IMR-90 (cell line): ENCODE data around the gene MRC2. TPM values are rescaled to one million over a fixed set of nuclear protein-coding genes. Genes with fewer than 3 reads are reported as not detected.

ENCODE experiments used
- ATAC-seq: fragments of 200-7000 bp; cut with Tn5 transposase; 2 replicates; pipeline ENCODE4 v1.9.1; 2020; ENCODE audit warnings: low read depth, mild to moderate bottlenecking, moderate library complexity
- BruUV-seq: library from RNA; stranded (reverse); fragments of 400-500 nt; replicated peaks from 2 replicates; lab custom pipeline; 2021; lab: Mats Ljungman, UMichigan
- CTCF ChIA-PET: fragments of 300-600 bp; formaldehyde crosslinking; extraction: SDS; loops from one replicate; lab custom pipeline; 2021; ENCODE audit warnings: antibody characterized with exemption; lab: Yijun Ruan, JAX
- POLR2A ChIA-PET: fragments of 300-600 bp; sonication (Branson Sonifier 250); formaldehyde crosslinking; loops from one replicate; lab custom pipeline; 2022; ENCODE audit warnings: antibody characterized with exemption; ENCODE audit not compliant: unreplicated experiment; lab: Charles Lee
- DNase-seq: peaks from one replicate; pipeline ENCODE4 v3.0.0; 2013
- H2AFZ ChIP-seq: replicated peaks from 2 replicates; pipeline ENCODE3; 2013; ENCODE audit warnings: low read length, mild to moderate bottlenecking; ENCODE audit not compliant: poor library complexity
- H2AK5ac ChIP-seq: 2 replicates; pipeline ENCODE4 v1.6.1; 2013; ENCODE audit warnings: low read depth, low read length, inconsistent platforms
- H2AK9ac ChIP-seq: replicated peaks from 2 replicates; pipeline ENCODE3; 2013; ENCODE audit warnings: mild to moderate bottlenecking, low read depth, low read length, moderate library complexity; ENCODE audit not compliant: poor library complexity
- H2BK120ac ChIP-seq: 2 replicates; pipeline ENCODE4 v1.6.1; 2013; ENCODE audit warnings: low read depth, low read length, inconsistent platforms
- H2BK15ac ChIP-seq: 3 replicates; pipeline ENCODE4 v1.6.1; 2013; ENCODE audit warnings: low read depth, low read length, inconsistent platforms
- H2BK20ac ChIP-seq: 2 replicates; pipeline ENCODE4 v1.6.1; 2013; ENCODE audit warnings: low read depth, mild to moderate bottlenecking, inconsistent platforms, low read length, moderate library complexity
- H2BK5ac ChIP-seq: 2 replicates; pipeline ENCODE4 v1.6.1; 2013; ENCODE audit warnings: mild to moderate bottlenecking, low read depth, low read length, inconsistent platforms; ENCODE audit not compliant: poor library complexity, severe bottlenecking
- H3K14ac ChIP-seq: replicated peaks from 2 replicates; pipeline ENCODE4 v1.6.1; 2013; ENCODE audit warnings: low read depth, low read length, inconsistent platforms
- H3K18ac ChIP-seq: 2 replicates; pipeline ENCODE4 v1.6.1; 2013; ENCODE audit warnings: low read depth, low read length, control low read depth
- H3K23ac ChIP-seq: 2 replicates; pipeline ENCODE4 v1.6.1; 2013; ENCODE audit warnings: low read depth, low read length, inconsistent platforms
- H3K27ac ChIP-seq: 2 replicates; pipeline ENCODE4 v1.5.1; 2013; ENCODE audit warnings: mild to moderate bottlenecking, control low read depth, low read length; ENCODE audit not compliant: insufficient read depth
- H3K27me3 ChIP-seq: 2 replicates; pipeline ENCODE4 v1.6.1; 2013; ENCODE audit warnings: low read length; ENCODE audit not compliant: control insufficient read depth, insufficient read depth
- H3K36me3 ChIP-seq: 2 replicates; pipeline ENCODE4 v1.6.1; 2013; ENCODE audit warnings: low read length, mixed read lengths; ENCODE audit not compliant: control insufficient read depth, insufficient read depth
- H3K4ac ChIP-seq: 2 replicates; pipeline ENCODE4 v1.6.1; 2013; ENCODE audit warnings: low read depth, low read length, inconsistent platforms
- H3K4me1 ChIP-seq: 2 replicates; pipeline ENCODE4 v1.6.1; 2013; ENCODE audit warnings: low read length, mixed read lengths; ENCODE audit not compliant: control insufficient read depth, insufficient read depth
- H3K4me2 ChIP-seq: 2 replicates; pipeline ENCODE4 v1.6.1; 2013; ENCODE audit warnings: low read depth, mild to moderate bottlenecking, control low read depth, low read length, moderate library complexity
- H3K4me3 ChIP-seq: 2 replicates; pipeline ENCODE4 v1.5.1; 2013; ENCODE audit warnings: low read depth, mild to moderate bottlenecking, control low read depth, low read length, moderate library complexity; ENCODE audit not compliant: insufficient read depth
- H3K56ac ChIP-seq: 2 replicates; pipeline ENCODE4 v1.6.1; 2013; ENCODE audit warnings: low read length, inconsistent platforms; ENCODE audit not compliant: insufficient read depth; ENCODE audit errors: extremely low read depth
- H3K79me1 ChIP-seq, 2 experiments: 2 replicates each; pipeline ENCODE4 v1.6.1; 2013; ENCODE audit warnings: low read length in 2 of 2, inconsistent platforms in 1 of 2, low read depth in 1 of 2
- H3K9ac ChIP-seq: 2 replicates; pipeline ENCODE4 v1.6.1; 2013; ENCODE audit warnings: low read depth, low read length, control low read depth
- H3K9me1 ChIP-seq: 2 replicates; pipeline ENCODE4 v1.6.1; 2013; ENCODE audit warnings: low read length, inconsistent platforms; ENCODE audit not compliant: insufficient read depth
- H3K9me3 ChIP-seq: 2 replicates; pipeline ENCODE4 v1.6.1; 2013; ENCODE audit warnings: low read length; ENCODE audit not compliant: control insufficient read depth, insufficient read depth
- H4K20me1 ChIP-seq: 2 replicates; pipeline ENCODE4 v1.6.1; 2013; ENCODE audit warnings: low read length, inconsistent platforms; ENCODE audit not compliant: insufficient read depth
- H4K5ac ChIP-seq: 2 replicates; pipeline ENCODE4 v1.6.1; 2013; ENCODE audit warnings: mild to moderate bottlenecking, low read depth, low read length, control low read depth
- H4K8ac ChIP-seq, 2 experiments: 2 replicates each; pipeline ENCODE4 v1.6.1; 2013; ENCODE audit warnings: low read depth in 2 of 2, low read length in 2 of 2, control low read depth in 1 of 2, inconsistent platforms in 1 of 2
- H4K91ac ChIP-seq: 2 replicates; pipeline ENCODE4 v1.6.1; 2013; ENCODE audit warnings: low read depth, low read length, inconsistent platforms; ENCODE audit not compliant: insufficient read depth
- BHLHE40 ChIP-seq: fragments of 150-350 bp; IDR thresholded peaks from 2 replicates; pipeline ENCODE4 v1.6.1; 2016; ENCODE audit warnings: mild to moderate bottlenecking, low read depth, low read length
- CEBPB ChIP-seq: IDR thresholded peaks from 2 replicates; pipeline ENCODE4 v1.6.1; 2012; ENCODE audit warnings: low read depth, low read length, improper control_type of control experiment
- CHD1 ChIP-seq: IDR thresholded peaks from 2 replicates; pipeline ENCODE4 v1.6.1; 2012; ENCODE audit warnings: low read depth, low read length, improper control_type of control experiment
- CTCF ChIP-seq: conservative IDR thresholded peaks from 2 replicates; pipeline ENCODE4 v1.5.1; 2012; ENCODE audit warnings: mild to moderate bottlenecking, low read depth, low read length, improper control_type of control experiment
- RCOR1 ChIP-seq: IDR thresholded peaks from 2 replicates; pipeline ENCODE4 v1.6.1; 2012; ENCODE audit warnings: mild to moderate bottlenecking, low read length, improper control_type of control experiment; ENCODE audit not compliant: insufficient replicate concordance
- RFX5 ChIP-seq: IDR thresholded peaks from 2 replicates; pipeline ENCODE4 v1.8.0; 2012; ENCODE audit warnings: low read depth, mild to moderate bottlenecking, low read length, moderate library complexity
- USF2 ChIP-seq: fragments of 150-350 bp; IDR thresholded peaks from 2 replicates; pipeline ENCODE4 v1.6.1; 2017; ENCODE audit warnings: mild to moderate bottlenecking, antibody characterized with exemption, low read length, low read depth
- WGBS, 2 experiments: methylation state at CpG; one replicate each; pipeline versions ENCODE4 v1.1.5 to v1.1.7; 2013; ENCODE audit warnings: missing lambda C conversion rate in 2 of 2; ENCODE audit not compliant: insufficient read length in 1 of 2; ENCODE audit errors: extremely low coverage in 2 of 2; 5-methylcytosine and 5-hydroxymethylcytosine counted together
- dilution Hi-C: fragments of 300-500 bp; cut with HindIII; formaldehyde crosslinking; loops from one replicate; pipeline ENCODE4 v1.14.3; 2018; ENCODE audit warnings: low sequenced_read_pairs; ENCODE audit not compliant: unreplicated experiment
- in situ Hi-C: fragments of 300-500 bp; cut with MboI; formaldehyde crosslinking; loops from 3 replicates; pipeline ENCODE4 v1.14.3; 2019; ENCODE audit warnings: low sequenced_read_pairs, inconsistent platforms, mixed read lengths
- intact Hi-C: fragments of 100-400 bp; cut with micrococcal nuclease; formaldehyde crosslinking; loops from 2 replicates; pipeline ENCODE4 v1.10.0; 2022
- polyA plus RNA-seq, 3 experiments: library from polyadenylated mRNA; depleted of rRNA; stranded (reverse); fragments of >200 nt; gene quantifications; 2 replicates each; pipeline ENCODE4 v1.2.3, GENCODE V29; 2012; ENCODE audit warnings: low replicate concordance in 1 of 3
- total RNA-seq: library from RNA; depleted of rRNA; stranded (reverse); fragments of >200 nt; gene quantifications from 2 replicates; pipeline ENCODE4 v1.2.3, GENCODE V29; 2012

Gene MRC2
- total and polyA plus RNA-seq, 2 of the 4 experiments (the other 2 are of a cell fraction), result 39.3 to 137 TPM

GRCh38 chr17:62690168-62690897 lies 62.9 kb downstream of the MRC2 start:
- Histone ChIP-seq H4K20me1 (0 out of 2 replicates have a peak, but pooled peaks cover 4% of the 10 kb centered on the region), H2BK20ac (no peak overlapping the region), H2BK120ac (no peak overlapping the region), H2BK15ac (no peak overlapping the region), H2AK9ac (no peak overlapping the region), H3K4me3 (no peak overlapping the region), H3K9me3 (no peaks in the 10 kb centered on the region), H3K9me1 (peaks cover 9% of the 10 kb centered on the region), H2AK5ac (no peak overlapping the region), H3K23ac (no peak overlapping the region), H4K5ac (no peak overlapping the region), H3K14ac (no peak overlapping the region), H3K36me3 (peaks cover 57% of the 10 kb centered on the region), H4K8ac (no peak overlapping the region), H3K9ac (no peak overlapping the region), H3K4ac (no peak overlapping the region), H3K18ac (no peak overlapping the region), H3K27me3 (no peaks in the 10 kb centered on the region), H2BK5ac (no peak overlapping the region), H3K27ac (no peak overlapping the region), H3K56ac (no peak overlapping the region), H3K79me1 (peaks cover 0 to 13% of the 10 kb centered on the region in 2 experiments; a peak in 1 of 4 replicates), H3K4me2 (no peak overlapping the region), H4K91ac (no peak overlapping the region), H3K4me1 (peaks cover 3% of the 10 kb centered on the region; the same call in 1 of the 2 replicates), H2AFZ (peak overlapping the region; percentile 33)
- TF ChIP-seq CHD1 (no peak), USF2 (no peak), CTCF (0 out of 2 replicates have a peak, but pooled peaks have one; percentile 8), RFX5 (no peak), BHLHE40 (no peak), RCOR1 (no peak), CEBPB (no peak)
- no TSS peak for BruUV-seq
- dilution Hi-C loops (no loop called here), intact Hi-C loops (no loop called here), in situ Hi-C loops (loop anchor here (10.0 kb wide), 1 partner anchor 704 kb away; no protein-coding TSS in a partner anchor)
- ATAC-seq (no peak), DNase-seq (no peak)
- 91% methylated on average over 10 of the region's 19 CpGs; no CpG with 5 or more reads in 1 of the 2 experiments for WGBS, 2 experiments
- CTCF ChIA-PET, result no interaction called here
- POLR2A ChIA-PET, result no interaction called here
